ENCODE results near the gene TCF20. TPM values are rescaled to one million over a fixed set of nuclear protein-coding genes. Genes with fewer than 3 reads are reported as not detected.
A peak's percentile ranks its signal among the peaks of the same experiment; 100 is the strongest.

Gene TCF20
- total and polyA plus RNA-seq, 4 donors = 1.0 to 15.8 (median 9.4) TPM

DNA sequence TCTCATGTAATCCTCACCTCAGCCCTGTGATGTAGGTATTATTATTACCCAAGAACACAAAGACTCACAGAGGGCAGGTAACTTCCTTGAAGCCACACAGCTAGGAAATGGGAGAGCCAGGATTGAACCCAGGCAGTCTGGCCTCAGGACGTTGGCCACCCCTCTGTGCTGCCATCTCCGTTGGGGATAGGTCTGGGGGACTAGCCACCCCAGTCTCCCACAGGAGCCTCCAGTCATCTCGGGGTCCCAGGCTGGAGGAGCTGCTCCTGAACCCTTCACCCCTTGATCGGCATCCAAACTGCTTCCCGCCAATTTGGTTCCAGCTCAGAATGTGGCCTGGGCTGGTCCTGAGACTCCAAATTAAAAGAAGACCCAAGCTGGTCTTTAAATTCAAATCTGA, 10.4 kb upstream of the TCF20 start (continued):
- TF ChIP-seq, protein P1, sequence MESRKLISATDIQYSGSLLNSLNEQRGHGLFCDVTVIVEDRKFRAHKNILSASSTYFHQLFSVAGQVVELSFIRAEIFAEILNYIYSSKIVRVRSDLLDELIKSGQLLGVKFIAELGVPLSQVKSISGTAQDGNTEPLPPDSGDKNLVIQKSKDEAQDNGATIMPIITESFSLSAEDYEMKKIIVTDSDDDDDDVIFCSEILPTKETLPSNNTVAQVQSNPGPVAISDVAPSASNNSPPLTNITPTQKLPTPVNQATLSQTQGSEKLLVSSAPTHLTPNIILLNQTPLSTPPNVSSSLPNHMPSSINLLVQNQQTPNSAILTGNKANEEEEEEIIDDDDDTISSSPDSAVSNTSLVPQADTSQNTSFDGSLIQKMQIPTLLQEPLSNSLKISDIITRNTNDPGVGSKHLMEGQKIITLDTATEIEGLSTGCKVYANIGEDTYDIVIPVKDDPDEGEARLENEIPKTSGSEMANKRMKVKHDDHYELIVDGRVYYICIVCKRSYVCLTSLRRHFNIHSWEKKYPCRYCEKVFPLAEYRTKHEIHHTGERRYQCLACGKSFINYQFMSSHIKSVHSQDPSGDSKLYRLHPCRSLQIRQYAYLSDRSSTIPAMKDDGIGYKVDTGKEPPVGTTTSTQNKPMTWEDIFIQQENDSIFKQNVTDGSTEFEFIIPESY (IDR thresholded peaks at IDR 0.05) = no peak
- TF ChIP-seq FOXA2 (IDR thresholded peaks at IDR 0.05) = no peak
- TF ChIP-seq, protein P2, sequence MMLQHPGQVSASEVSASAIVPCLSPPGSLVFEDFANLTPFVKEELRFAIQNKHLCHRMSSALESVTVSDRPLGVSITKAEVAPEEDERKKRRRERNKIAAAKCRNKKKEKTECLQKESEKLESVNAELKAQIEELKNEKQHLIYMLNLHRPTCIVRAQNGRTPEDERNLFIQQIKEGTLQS (IDR thresholded peaks at IDR 0.05) = no peak
- no peak for TF ChIP-seq FOXA1 (IDR thresholded peaks at IDR 0.05)

DNA sequence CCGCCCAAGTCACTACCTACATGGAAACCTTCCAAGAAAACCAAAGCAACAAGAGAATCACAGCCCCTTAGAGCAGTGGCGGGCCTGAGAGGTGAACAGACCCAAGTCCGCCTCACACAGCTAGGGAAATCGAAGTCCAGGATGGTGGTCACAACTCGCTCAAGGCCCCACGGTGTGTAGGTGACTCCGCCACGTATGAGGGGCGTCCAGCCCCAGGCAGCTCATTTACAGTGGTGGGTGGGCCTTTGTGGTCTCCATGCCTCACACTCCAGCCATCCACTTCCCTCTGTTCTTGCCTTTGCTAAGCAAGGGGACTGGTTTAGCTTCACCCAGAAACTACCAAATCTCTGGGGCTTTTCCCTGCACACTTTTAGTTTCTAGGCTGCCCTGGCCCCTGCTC, 9.7 kb upstream of the TCF20 start:
- no peaks in the 10 kb centered on the region for H3K9me3 ChIP-seq (ENCODE audit: control insufficient read depth in 4 of 4, low read length in 3 of 4)
- no peak for DNase-seq (ENCODE audit: low spot score)
- no peaks in the 10 kb centered on the region for H3K36me3 ChIP-seq (ENCODE audit: control insufficient read depth in 4 of 4, insufficient read depth in 3 of 4, low read depth in 1 of 4, low read length in 3 of 4)
- 91% methylated on average over 9 of the region's 9 CpGs for WGBS
- H3K27ac ChIP-seq (ENCODE audit: low read depth in 1 of 2, low read length in 2 of 2) = no peak overlapping the region
- no peak overlapping the region for H3K9ac ChIP-seq (ENCODE audit: low read depth in 1 of 2, low read length in 2 of 2)
- H3K27me3 ChIP-seq (ENCODE audit: control insufficient read depth in 4 of 4, insufficient read depth in 4 of 4, low read length in 3 of 4) = no peaks in the 10 kb centered on the region
- H3K4me3 ChIP-seq (ENCODE audit: low read depth in 1 of 3, low read length in 3 of 3) = no peak overlapping the region
- H3K4me1 ChIP-seq (ENCODE audit: control insufficient read depth in 4 of 4, insufficient read depth in 4 of 4, low read length in 3 of 4) = peaks cover 10 to 21% (median 16%) of the 10 kb centered on the region in 4 donors
- no peak for TF ChIP-seq RXRA (IDR thresholded peaks at IDR 0.05)
- TF ChIP-seq, protein P2 (IDR thresholded peaks at IDR 0.05) = no peak

DNA sequence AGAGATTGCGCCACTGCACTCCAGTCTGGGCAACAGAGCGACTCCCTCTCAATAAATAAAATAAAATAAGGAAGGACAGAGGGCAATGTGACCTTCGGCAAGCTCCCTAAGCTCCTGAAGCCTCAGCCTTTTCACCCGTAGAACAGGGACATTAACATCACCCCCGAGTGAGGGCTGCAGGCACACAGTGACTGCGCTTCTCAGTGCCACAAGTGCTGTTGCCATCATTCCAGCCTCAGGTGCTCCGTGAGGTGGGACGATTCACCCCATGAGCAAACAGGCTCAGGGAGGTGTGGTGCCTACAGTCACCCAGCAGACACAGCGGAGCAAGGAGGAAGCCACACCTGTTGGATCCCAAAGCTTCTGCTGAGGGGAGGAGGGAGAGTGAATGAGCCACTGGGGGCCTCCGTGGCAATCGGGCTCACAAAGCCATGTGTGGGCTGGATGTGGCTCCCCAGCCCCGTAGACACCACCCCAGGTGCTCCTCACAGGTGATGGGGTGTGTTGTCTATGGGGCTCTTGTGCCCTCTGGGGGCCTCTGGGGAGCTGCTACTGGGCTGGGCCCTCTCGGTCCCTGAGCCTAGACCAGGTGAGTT, 9.1 kb upstream of the TCF20 start:
- H3K9ac ChIP-seq (ENCODE audit: low read depth in 1 of 2, low read length in 2 of 2) = no peak overlapping the region
- no peak overlapping the region for H3K4me3 ChIP-seq (ENCODE audit: low read depth in 1 of 3, low read length in 3 of 3)
- no peaks in the 10 kb centered on the region for H3K9me3 ChIP-seq (ENCODE audit: control insufficient read depth in 4 of 4, low read length in 3 of 4)
- H3K36me3 ChIP-seq (ENCODE audit: control insufficient read depth in 4 of 4, insufficient read depth in 3 of 4, low read depth in 1 of 4, low read length in 3 of 4) = no peaks in the 10 kb centered on the region
- 68% methylated on average over 13 of the region's 13 CpGs for WGBS
- H3K27me3 ChIP-seq (ENCODE audit: control insufficient read depth in 4 of 4, insufficient read depth in 4 of 4, low read length in 3 of 4) = no peaks in the 10 kb centered on the region
- TF ChIP-seq EGR1 (IDR thresholded peaks at IDR 0.05; ENCODE audit: low read depth in 2 of 2) = no peak
- H3K4me1 ChIP-seq (ENCODE audit: control insufficient read depth in 4 of 4, insufficient read depth in 4 of 4, low read length in 3 of 4) = peaks cover 10 to 21% (median 16%) of the 10 kb centered on the region in 4 donors
- no peak for DNase-seq (ENCODE audit: low spot score)
- no peak overlapping the region for H3K27ac ChIP-seq (ENCODE audit: low read depth in 1 of 2, low read length in 2 of 2)

DNA sequence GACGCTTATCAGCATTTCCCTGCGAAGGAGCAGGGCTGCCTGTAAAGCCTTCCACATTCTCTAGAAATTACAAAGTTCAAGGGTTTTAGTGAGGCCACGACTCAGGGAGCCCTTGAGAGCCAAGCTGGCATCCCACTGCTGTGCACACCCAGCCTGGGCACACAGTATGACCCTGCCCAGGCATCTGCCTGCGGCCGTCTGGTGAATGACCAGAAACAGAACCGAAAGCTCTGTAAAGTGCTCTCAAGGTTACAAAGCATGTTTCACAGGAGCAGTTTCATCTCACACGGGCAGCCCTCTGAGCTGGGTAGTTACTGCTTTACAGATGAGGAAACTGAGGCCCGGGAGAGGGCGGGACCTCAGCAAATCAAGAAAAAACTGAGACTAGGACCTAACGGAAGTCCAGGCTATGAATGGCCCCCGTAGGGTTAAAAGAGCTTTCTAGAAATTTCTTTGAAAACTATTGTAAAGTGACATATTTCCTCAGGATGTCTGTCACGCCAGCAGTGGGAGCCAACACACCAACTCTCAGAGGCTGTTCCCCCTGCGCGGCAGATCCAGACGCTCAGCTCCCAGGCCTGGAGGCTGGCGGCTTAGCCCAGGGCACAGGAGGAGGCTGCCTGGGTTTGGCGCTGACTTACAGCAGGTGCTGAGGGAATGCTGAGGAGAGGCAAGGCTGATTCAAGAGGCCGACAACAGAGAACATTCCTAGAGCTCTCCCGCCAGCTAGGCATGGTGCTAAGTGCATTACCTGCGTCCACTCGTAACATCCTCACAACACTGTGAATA, 7.7 kb upstream of the TCF20 start:
- H3K27me3 ChIP-seq (ENCODE audit: control insufficient read depth in 4 of 4, insufficient read depth in 4 of 4, low read length in 3 of 4) = no peaks in the 10 kb centered on the region
- peaks cover 3 to 15% (median 12%) of the 10 kb centered on the region in 4 donors for H3K4me1 ChIP-seq (ENCODE audit: control insufficient read depth in 4 of 4, insufficient read depth in 4 of 4, low read length in 3 of 4)
- WGBS = 78% methylated on average over 21 of the region's 21 CpGs
- H3K36me3 ChIP-seq (ENCODE audit: control insufficient read depth in 4 of 4, insufficient read depth in 3 of 4, low read depth in 1 of 4, low read length in 3 of 4) = no peaks in the 10 kb centered on the region
- H3K9ac ChIP-seq (ENCODE audit: low read depth in 1 of 2, low read length in 2 of 2) = no peak overlapping the region
- H3K9me3 ChIP-seq (ENCODE audit: control insufficient read depth in 4 of 4, low read length in 3 of 4) = no peaks in the 10 kb centered on the region
- TF ChIP-seq GABPA (IDR thresholded peaks at IDR 0.05 in 1 of 2, conservative IDR thresholded peaks at IDR 0.05 in 1 of 2) (no peak), RAD21 (IDR thresholded peaks at IDR 0.05) (peak; percentile 21 to 36)
- no peak for DNase-seq (ENCODE audit: low spot score)
- no peak overlapping the region for H3K4me3 ChIP-seq (ENCODE audit: low read depth in 1 of 3, low read length in 3 of 3)
- H3K27ac ChIP-seq (ENCODE audit: low read depth in 1 of 2, low read length in 2 of 2) = no peak overlapping the region

All from liver (tissue), 9 donors.